T-helper 9 cell (primary cell): Measurements from ENCODE around the gene SLC6A9.

Experiments used
- DNase-seq: peaks from one replicate; pipeline ENCODE4 v3.0.0-alpha.2; 2020

The SLC6A9 gene

GRCh38 chr1:44025816-44026215 lies 5.4 kb downstream of the SLC6A9 start:
- DNase-seq: no peak

GRCh38 chr1:44024903-44025525 lies 6.2 kb downstream of the SLC6A9 start:
- no peak for DNase-seq

DNA sequence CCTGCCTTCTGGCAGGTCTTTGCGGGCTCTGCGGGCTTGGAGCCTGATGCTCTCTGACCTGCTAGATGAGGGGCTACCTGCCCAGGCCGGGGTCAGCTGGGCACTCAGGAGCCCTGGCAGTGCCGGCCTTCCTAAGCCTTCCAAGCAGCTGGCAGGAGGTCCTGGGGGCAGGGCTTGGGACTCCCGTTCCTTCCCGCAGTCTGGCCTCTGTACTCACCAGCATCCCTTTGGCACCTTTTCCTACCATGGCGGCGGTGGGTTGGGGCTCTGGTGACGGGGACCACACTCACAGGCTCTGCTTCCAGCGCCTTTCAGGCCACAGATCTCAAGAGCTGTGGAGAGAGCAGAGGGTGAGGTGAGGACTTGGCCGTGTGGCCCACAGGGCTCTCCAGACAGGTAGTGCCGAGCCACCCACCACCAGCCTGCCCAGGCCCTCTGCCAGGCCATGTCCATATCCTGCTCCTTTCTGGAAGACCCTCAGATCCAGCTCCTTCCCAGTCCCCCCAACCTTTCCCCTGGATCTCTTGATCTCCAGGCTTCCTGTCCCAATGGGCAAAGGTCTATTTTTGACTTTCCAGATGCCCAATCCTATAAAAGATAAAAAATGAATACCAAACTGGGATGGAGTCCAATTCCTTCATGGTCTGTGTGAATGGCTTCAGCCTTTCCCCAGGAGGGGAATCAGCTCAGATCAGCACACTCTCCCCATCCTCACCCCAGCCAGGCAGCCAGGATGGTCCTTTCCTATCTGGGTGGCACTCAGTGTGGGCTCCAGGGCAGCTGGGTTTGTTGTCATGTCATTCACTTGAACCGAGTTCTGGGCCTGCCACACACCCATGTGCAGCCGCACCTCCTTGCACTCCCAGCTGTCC lies 7.0 kb downstream of the SLC6A9 start:
- DNase-seq: no peak

DNA sequence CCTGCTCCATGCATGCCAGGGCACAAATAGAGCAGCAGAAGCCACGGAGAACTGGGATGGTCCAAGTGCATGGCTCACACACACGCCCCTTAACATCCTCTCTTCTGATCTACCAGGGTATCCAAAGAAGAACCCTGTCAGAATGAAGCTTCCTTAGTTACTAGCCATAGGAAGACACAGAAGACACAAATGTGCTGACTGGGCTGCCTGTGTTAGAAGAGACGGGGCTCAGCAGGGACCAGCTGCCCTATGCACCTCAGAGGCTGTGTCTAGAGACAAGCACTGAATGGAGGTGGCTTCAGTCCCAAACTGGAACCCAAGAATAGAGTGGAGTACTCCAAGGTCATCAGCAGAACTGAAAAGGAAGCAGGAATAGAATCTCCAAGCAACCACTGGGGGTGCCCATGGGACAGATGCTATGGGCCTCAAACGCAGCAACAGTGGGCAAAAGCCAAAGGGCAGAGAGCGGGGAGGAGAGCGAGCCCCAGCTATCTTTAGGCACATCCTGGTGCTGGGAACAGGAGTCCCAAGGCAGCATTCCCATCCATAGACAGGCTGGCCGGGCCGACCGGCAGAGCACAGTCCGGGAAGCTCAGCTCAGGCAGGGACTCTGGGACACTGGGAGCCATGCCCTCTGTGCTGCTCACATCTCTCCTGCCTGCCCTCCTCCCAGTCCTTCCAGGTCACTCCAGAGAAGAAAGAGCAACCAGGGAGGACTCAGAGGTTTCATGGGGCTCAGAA lies 9.5 kb downstream of the SLC6A9 start:
- DNase-seq: no peak

DNA sequence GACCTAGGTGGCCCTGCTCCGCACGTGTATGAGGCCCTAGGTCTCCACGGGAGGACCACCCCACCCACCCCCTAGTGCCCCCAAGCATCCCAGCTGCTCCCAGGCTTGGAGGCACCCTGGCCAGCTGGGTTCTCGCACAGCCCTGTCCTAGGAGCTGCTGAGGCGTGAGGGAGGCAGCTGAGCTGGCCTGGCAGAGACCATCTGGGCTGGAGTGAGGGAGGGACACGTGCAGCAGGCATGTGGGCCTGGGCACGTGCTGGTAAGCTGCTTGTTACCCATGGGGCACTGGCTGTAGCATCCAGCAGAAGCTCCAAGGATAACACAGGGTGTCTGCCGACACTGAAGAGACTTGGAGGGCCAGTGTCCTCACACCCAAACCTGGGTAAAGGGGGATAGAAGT lies 10.1 kb downstream of the SLC6A9 start:
- no peak for DNase-seq

GRCh38 chr1:44020464-44020863 lies 10.8 kb downstream of the SLC6A9 start:
- DNase-seq: no peak

DNA sequence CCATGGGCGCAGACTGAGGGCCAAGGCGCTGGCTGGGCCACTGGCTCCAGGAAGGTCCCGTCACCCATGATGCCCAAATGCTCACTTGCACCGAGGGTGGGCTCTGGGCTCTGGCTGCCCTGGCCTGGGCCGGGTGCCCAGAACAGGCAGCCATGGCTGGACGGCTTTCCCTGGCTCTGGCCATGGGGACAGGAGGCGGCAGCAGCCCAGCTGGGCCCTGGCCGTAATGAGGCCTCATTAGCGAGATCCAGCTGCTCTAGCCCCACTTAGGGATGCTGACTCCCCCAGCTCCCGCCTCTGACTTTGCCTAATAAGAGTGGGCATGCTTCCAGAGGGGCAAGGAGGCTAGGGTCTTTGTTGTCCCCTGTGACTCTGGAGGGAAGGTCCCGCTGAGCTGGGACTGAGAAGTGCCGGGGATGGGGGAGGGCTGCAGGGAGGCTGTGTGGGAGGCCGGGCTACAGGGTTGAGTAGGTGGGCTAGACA lies 11.8 kb downstream of the SLC6A9 start:
- DNase-seq: no peak

DNA sequence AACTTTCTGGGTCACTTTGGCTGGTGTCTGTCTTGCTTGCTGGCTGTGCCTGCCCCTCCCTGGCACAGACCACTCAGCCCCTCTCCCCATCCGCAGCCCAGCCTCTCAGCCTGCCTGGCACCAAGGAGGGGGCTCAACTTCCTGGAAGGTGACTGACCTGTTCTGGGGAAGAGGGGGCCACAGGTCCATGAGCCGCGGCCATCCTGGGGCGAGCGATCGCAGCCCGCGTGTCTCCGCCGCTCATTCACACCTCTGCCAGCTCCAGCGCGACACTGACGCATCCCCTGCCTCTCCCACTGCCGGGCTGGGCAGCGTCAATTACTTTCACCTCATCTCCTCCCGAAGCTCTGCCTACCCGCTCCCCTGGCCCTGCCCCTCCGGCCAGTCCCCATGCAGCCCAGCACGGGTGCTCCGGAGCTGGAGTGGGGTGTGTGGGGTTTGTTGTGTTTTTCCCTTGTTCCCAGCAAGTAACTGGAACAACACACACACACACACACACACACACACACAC lies 14.3 kb downstream of the SLC6A9 start:
- no peak for DNase-seq

DNA sequence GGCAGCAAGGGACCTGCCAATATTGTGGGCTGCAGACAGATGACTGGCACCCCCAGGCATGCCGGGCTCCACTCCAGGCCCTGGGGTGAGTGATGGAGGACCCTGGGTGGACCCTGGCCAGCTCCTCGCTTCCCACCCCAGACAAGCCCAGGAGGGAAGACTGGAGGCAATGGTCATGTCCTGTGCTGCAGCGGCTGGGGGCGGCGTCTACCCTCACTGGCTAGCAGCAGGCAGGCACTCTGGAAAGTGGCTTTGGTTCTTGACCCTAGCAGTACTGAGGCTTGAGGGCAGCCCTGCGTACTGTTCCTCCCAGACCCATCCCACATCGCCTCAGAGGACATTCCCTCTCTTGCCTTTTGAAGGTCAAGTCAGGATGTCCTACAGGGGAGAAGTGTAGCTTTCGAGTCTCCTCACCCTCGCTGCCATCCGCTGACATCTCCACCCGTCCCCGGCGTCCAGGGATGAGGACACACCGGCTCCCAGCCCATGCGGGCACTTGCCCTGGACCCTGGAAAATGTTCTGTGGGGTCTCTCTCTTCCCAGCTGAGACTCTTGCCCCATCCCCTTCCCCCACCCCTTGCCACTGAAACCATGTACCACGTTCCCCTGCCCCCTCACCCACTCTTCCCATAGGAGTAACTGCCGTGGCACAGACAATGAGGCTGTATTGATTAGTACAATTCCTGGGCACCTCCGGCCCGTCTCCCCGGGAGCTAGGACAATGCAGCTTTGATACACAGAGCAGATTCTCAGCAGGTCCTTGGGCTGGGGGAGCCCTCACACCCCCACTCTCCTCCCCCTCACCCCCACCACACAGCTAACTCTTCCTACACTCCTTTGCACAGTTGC lies 15.0 kb downstream of the SLC6A9 start:
- no peak for DNase-seq

DNA sequence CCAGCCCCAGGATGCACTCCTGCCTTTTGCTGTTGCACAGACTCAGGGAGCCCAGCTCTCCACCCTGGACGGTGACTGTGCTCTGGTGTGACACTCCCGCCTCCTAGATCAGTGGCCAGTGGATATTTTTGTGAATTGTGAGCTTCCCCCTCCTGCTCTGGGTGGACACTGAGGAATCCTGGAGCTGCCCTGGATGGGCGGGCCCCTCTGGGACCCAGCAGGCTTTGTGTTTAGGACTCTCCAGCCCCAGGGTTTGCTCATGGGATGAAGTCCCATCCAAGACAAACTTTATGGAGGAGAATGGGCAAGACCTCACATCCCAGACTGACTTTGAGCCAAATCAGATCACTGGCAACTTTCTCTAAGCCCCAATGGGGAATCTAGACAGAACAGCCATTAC lies 16.1 kb downstream of the SLC6A9 start:
- no peak for DNase-seq

DNA sequence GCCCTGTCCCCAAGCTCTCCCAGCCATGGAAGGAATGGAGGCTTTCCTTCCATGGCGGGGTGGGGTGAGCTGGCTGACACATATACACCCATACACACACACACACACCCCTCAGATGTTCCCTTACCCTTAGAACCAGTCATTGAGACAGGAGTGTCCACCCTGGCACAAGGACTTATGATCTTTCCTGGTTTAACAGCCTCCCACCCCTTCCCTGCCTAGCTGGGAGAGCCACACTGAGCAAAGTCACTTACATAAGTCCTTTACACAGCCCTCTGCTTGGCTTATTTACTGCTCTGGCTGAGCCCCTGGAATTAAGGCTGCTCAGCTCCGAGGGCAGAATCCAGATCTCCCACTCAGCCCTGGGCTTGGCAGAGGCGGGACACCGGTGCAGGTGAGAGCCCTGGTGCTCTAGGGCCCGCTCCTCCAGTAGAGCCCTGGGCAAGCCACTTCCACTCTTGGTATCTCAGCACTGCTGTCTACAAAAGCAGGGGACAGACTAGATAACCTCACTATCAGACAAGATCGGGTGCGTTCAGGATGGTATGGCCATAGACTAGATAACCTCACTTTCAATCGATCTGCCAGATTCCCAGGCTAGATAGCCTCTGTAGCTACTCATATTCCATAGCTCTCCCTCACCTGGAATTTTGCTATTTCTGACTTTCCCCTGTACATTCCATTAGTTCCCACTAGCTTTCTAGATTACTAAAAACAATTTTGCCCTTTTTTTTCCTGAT lies 16.7 kb downstream of the SLC6A9 start:
- no peak for DNase-seq

GRCh38 chr1:44013949-44014348 lies 17.3 kb downstream of the SLC6A9 start:
- DNase-seq: no peak

DNA sequence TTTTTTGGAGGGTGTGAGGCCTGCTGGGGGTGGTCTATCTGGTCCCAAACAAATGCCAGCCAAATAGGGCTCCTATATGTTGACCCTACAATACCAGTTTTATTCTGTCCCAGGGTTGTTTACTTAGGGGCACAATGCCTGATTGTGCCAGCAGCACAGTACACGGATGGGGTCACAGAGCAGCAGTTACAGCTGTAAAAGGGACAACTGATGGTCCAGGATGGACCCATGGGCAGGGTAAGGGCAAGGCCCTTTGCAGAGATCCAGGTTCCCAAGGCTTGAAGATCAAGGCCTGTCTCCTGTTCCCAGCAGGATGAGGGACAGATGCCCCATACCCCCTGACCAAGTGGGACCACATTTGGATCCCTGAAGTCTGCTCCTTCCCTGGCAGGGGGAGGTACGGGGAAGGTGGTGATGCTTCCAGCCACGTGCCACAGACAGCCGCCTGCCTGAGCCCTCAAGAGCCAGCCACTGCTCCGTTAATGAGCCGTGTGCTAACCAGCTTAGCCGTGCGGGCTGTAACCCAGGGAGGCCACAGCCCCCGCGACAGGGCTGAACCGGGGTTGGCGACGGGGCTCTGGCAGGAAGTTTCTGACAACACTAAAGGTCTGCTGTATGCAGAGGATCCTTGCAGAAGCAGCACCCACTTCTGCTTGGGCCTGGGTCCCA lies 18.2 kb downstream of the SLC6A9 start:
- no peak for DNase-seq

GRCh38 chr1:44012404-44012803 lies 18.9 kb downstream of the SLC6A9 start:
- DNase-seq: no peak

GRCh38 chr1:44010935-44011471 lies 20.3 kb downstream of the SLC6A9 start:
- no peak for DNase-seq

- no peak for DNase-seq
Measured at GRCh38 chr1:44008259-44008658, 23.0 kb downstream of the SLC6A9 start.

DNA sequence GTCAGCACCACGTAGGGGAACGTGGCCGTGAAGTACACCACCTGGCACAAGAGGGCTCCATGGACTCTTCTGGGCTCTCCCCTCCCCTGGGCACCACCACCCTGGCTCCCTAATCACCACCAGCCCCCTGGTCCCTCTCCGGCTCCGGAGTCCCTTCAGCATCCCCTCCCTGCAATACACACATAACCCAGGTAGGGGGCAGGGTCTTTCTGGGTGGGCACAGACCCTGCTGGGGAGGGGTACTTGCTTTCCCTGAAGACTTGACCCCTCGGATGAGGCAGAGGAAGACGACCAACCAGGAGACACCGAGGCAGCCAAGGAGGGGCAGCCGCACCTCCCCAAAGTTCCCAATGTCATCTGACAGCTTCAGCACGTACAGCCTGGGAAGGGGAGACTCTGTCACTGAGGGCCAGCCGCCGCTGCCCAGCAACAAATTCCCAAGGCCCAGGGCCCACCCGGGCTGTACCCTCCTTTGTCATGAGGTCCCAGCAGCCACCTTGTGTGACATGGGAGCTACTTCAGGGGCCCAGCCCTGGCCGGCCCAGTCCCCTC lies 28.6 kb downstream of the SLC6A9 start:
- DNase-seq: no peak

DNA sequence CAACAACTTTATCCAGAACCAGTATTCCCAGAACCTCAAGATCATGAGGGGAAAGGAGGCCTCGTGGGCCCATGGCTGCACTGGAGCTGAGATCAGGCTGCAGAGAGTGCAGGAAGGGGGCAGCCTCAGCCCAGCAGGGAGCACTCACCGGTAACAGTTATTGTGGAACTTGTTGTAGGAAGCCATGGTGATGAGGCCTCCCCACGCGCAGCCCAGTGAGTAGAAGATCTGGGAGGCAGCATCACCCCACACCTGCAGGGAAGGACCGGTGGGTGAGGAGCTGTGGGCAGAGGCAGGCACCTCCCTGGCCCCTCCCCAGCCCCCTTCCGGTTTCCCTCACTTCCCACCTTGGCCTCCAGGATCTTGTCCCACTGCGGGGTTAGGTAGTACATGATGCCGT lies 29.1 kb downstream of the SLC6A9 start:
- DNase-seq: no peak

DNA sequence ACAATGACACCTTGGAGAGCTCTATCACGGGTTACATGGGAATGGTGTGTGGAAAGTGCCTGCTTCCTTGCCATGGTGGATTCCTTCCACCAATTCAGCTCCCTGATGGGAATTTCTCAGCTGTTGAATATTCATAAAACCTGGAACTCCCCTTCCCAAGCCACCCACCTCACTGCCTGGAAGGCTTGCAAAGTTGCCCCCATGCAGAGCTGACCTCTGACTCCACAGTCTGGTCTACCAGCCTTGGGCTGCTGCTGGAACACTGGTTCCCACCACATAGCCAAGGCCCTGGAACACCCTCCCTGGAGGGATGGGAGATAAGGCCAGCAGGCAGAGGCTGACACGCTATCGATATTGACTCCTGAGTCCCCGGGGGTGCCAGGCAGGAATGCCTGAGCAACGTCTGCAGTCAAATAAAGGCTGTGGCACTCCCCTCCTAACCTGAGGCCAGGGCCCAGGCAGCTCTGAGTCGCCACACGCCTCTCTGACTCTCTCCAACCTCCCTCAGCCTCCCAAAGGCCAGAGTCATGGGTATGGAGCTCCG lies 31.1 kb downstream of the SLC6A9 start:
- no peak for DNase-seq

DNA sequence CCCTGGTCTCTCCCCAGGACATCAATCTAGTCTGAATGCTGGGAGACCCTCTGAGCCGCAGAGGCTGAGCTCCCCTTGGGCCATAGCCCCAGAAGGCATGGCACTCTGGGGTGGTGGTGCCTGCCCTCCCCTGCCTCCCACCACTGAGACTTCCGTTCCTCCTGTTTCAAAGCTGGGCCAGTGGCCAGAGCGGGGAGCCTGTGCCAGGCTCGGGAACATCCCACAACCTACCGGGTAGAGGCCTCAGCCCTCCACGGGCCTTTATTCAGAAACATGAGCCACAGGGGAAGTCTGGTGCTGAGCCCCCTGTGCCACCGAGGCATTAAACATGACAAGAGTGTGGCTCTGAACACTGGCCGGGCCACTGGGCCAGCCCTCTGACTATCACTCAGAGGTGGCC lies 31.8 kb downstream of the SLC6A9 start:
- no peak for DNase-seq
